SK-N-SH (cell line): ENCODE measurements around the gene RARG. TPM values are rescaled to one million over a fixed set of nuclear protein-coding genes. Genes with fewer than 3 reads are reported as not detected.

Experiments used
- CTCF ChIA-PET: fragments of 300-600, 350-600 bp; formaldehyde crosslinking; extraction: SDS; loops from one replicate; lab custom pipeline; 2021; lab: Yijun Ruan, JAX
- POLR2A ChIA-PET: fragments of 350-600 bp; sonication (Branson Sonifier 250); formaldehyde crosslinking; extraction: SDS; loops from one replicate; lab custom pipeline; 2020; ENCODE audit warnings: antibody characterized with exemption, inconsistent platforms; lab: Yijun Ruan, JAX
- DNase-seq: peaks from one replicate; pipeline ENCODE4 v3.0.0; 2012
- H2AFZ ChIP-seq: fragments of 200-600 bp; sonication (generic); 2 replicates; pipeline ENCODE4 v1.8.1; 2016; ENCODE audit warnings: antibody characterized with exemption, mild to moderate bottlenecking, low read depth
- H3F3A ChIP-seq: fragments of 200-600 bp; sonication (generic); replicated peaks from 2 replicates; pipeline ENCODE3; 2016; ENCODE audit warnings: antibody characterized with exemption, mild to moderate bottlenecking; ENCODE audit not compliant: insufficient read depth
- H3K27ac ChIP-seq, 2 experiments: fragments of 200-500 bp in 1 of 2; fragments of 200-600 bp in 1 of 2; sonication (Bioruptor generic) in 1 of 2; sonication (generic), shearing (Covaris generic) in 1 of 2; 2 replicates each; pipeline versions ENCODE4 v1.5.1 to v1.6.1; 2014 to 2016; ENCODE audit warnings: low read depth in 2 of 2, inconsistent platforms in 1 of 2, low read length in 1 of 2, mild to moderate bottlenecking in 1 of 2, mixed read lengths in 1 of 2
- H3K27me3 ChIP-seq: fragments of 200-600 bp; sonication (generic), shearing (Covaris generic); 2 replicates; pipeline ENCODE4 v1.6.1; 2016; ENCODE audit warnings: mixed run types; ENCODE audit not compliant: insufficient read depth
- H3K36me3 ChIP-seq, 2 experiments: fragments of 200-500 bp in 1 of 2; fragments of 200-600 bp in 1 of 2; sonication (Bioruptor generic) in 1 of 2; sonication (generic) in 1 of 2; replicated peaks in 1 of 2; 2 replicates each; pipeline versions ENCODE3 to v1.5.1; 2014 to 2016; ENCODE audit warnings: low read length in 1 of 2, mild to moderate bottlenecking in 1 of 2; ENCODE audit not compliant: insufficient read depth in 2 of 2, control insufficient read depth in 1 of 2
- H3K4me1 ChIP-seq, 2 experiments: fragments of 200-500 bp in 1 of 2; fragments of 200-600 bp in 1 of 2; sonication (Bioruptor generic) in 1 of 2; sonication (generic), shearing (Covaris generic) in 1 of 2; 2 replicates each; pipeline versions ENCODE4 v1.5.1 to v1.6.1; 2014 to 2016; ENCODE audit warnings: low read depth in 1 of 2, low read length in 1 of 2, mixed run types in 1 of 2; ENCODE audit not compliant: insufficient read depth in 2 of 2, control insufficient read depth in 1 of 2
- H3K4me2 ChIP-seq: fragments of 200-600 bp; sonication (generic), shearing (Covaris generic); 2 replicates; pipeline ENCODE4 v1.6.1; 2017; ENCODE audit warnings: mixed run types
- H3K4me3 ChIP-seq, 2 experiments: fragments of 200-500 bp in 1 of 2; fragments of 200-600 bp in 1 of 2; sonication (Bioruptor generic) in 1 of 2; sonication (generic), shearing (Covaris generic) in 1 of 2; 2 replicates each; pipeline versions ENCODE4 v1.5.1 to v1.8.1; 2014 to 2016; ENCODE audit warnings: low read depth in 2 of 2, inconsistent platforms in 1 of 2, low read length in 1 of 2, mild to moderate bottlenecking in 1 of 2, mixed read lengths in 1 of 2, moderate library complexity in 1 of 2
- H3K79me2 ChIP-seq: fragments of 200-600 bp; sonication (generic); 2 replicates; pipeline ENCODE4 v1.8.1; 2017; ENCODE audit warnings: mild to moderate bottlenecking; ENCODE audit not compliant: insufficient read depth
- H3K9ac ChIP-seq: fragments of 200-600 bp; sonication (generic); 2 replicates; pipeline ENCODE4 v1.6.1; 2017; ENCODE audit warnings: mixed run types
- H3K9me2 ChIP-seq: fragments of 200-600 bp; sonication (generic); 2 replicates; pipeline ENCODE4 v1.6.1; 2017; ENCODE audit warnings: mixed run types
- H3K9me3 ChIP-seq: fragments of 200-600 bp; sonication (generic); 2 replicates; pipeline ENCODE4 v1.6.1; 2017; ENCODE audit warnings: mixed run types, mild to moderate bottlenecking, moderate library complexity
- H4K20me1 ChIP-seq: fragments of 200-600 bp; sonication (generic); 2 replicates; pipeline ENCODE4 v1.6.1; 2017; ENCODE audit warnings: mild to moderate bottlenecking, mixed run types; ENCODE audit not compliant: insufficient read depth
- CHD2 ChIP-seq: fragments of 150-350 bp; IDR thresholded peaks from 2 replicates; pipeline ENCODE4 v1.6.1; 2018; ENCODE audit warnings: low read length; ENCODE audit not compliant: partially characterized antibody
- EZH2phosphoT487 ChIP-seq: fragments of 200-600 bp; sonication (generic); IDR thresholded peaks from 2 replicates; pipeline ENCODE4 v1.6.1; 2017; ENCODE audit warnings: low read depth, mixed run types, mild to moderate bottlenecking, antibody characterized with exemption, moderate library complexity, borderline replicate concordance
- MEF2A ChIP-seq: IDR thresholded peaks from 2 replicates; pipeline ENCODE4 v1.4.0; 2012; ENCODE audit warnings: low read depth, borderline replicate concordance
- MXI1 ChIP-seq: IDR thresholded peaks from 2 replicates; pipeline ENCODE4 v1.6.1; 2012; ENCODE audit warnings: mild to moderate bottlenecking, low read depth, low read length, improper control_type of control experiment
- NRF1 ChIP-seq: IDR thresholded peaks from 2 replicates; pipeline ENCODE4 v1.6.1; 2012; ENCODE audit warnings: low read depth, mild to moderate bottlenecking, low read length
- RAD21 ChIP-seq: IDR thresholded peaks from 2 replicates; pipeline ENCODE4 v1.6.1; 2012; ENCODE audit warnings: mild to moderate bottlenecking, low read length
- RCOR1 ChIP-seq: fragments of 150-350 bp; IDR thresholded peaks from 2 replicates; pipeline ENCODE4 v1.6.1; 2017; ENCODE audit warnings: antibody characterized with exemption, low read length
- RFX5 ChIP-seq: IDR thresholded peaks from 2 replicates; pipeline ENCODE4 v1.6.1; 2012; ENCODE audit warnings: mild to moderate bottlenecking, improper control_type of control experiment, low read length
- RXRA ChIP-seq: IDR thresholded peaks from 2 replicates; pipeline ENCODE4 v1.4.0; 2012; ENCODE audit warnings: low read depth, mild to moderate bottlenecking, borderline replicate concordance
- SIN3A ChIP-seq: IDR thresholded peaks from 2 replicates; pipeline ENCODE4 v1.6.1; 2012; ENCODE audit warnings: low read depth, mild to moderate bottlenecking, low read length, moderate library complexity, borderline replicate concordance
- SMC3 ChIP-seq: IDR thresholded peaks from 2 replicates; pipeline ENCODE4 v1.6.1; 2012; ENCODE audit warnings: low read depth, low read length, improper control_type of control experiment
- YY1 ChIP-seq: IDR thresholded peaks from 2 replicates; pipeline ENCODE4 v1.4.0; 2012; ENCODE audit warnings: low read depth, mild to moderate bottlenecking
- WGBS: methylation state at CpG from one replicate; pipeline ENCODE4 v1.1.6; 2017; ENCODE audit warnings: low lambda C conversion rate; 5-methylcytosine and 5-hydroxymethylcytosine counted together
- polyA plus RNA-seq, 3 experiments: library from polyadenylated mRNA; depleted of rRNA; stranded (reverse); fragments of >200 nt; gene quantifications; 2 replicates each; pipeline ENCODE4 v1.2.3, GENCODE V29; 2012
- TF ChIP-seq, protein P1 (sequence below): IDR thresholded peaks from 2 replicates; pipeline ENCODE4 v1.6.1; 2012; ENCODE audit warnings: mild to moderate bottlenecking, low read depth, low read length, moderate library complexity
- TF ChIP-seq, protein P2 (sequence below): fragments of 200-600 bp; sonication (generic); IDR thresholded peaks from 2 replicates; pipeline ENCODE4 v1.6.1; 2017; ENCODE audit warnings: antibody characterized with exemption, mild to moderate bottlenecking, moderate library complexity
- TF ChIP-seq, protein P3 (sequence below): IDR thresholded peaks from 2 replicates; pipeline ENCODE4 v1.4.0; 2012; ENCODE audit warnings: low read depth
- TF ChIP-seq, protein P4 (sequence below): IDR thresholded peaks from 2 replicates; pipeline ENCODE4 v1.4.0; 2012; ENCODE audit warnings: low read depth, borderline replicate concordance

The RARG gene
- polyA plus RNA-seq, 1 of the 3 experiments (the other 2 are of a cell fraction), result 36.6 TPM

DNA sequence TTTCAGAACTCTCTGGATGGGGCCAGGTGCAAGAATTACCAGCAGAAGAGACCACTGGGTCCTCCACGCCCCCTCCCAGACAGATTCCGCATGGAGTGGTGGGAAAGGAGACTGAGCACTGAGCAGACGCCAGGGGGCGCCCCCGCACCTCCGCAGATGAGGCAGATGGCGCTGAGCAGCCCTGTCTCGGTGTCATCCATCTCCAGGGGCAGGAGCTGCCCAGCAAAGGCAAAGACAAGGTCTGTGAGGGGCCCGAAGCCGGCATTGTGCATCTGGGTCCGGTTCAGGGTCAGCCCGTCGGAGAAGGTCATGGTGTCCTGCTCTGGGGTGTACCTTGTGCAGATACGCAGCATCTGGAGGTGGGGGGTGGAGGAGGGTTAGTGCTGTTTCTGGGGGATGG is 18.7 kb downstream of the RARG start:
- peak; percentile 54; the same call in 1 of the 2 replicates for TF ChIP-seq MXI1
- no peak for TF ChIP-seq YY1
- peak; percentile 63; the same call in 1 of the 2 replicates for TF ChIP-seq RFX5
- 0 out of 2 replicates have a peak, but pooled peaks have one; percentile 10 for TF ChIP-seq NRF1
- TF ChIP-seq, protein P1, sequence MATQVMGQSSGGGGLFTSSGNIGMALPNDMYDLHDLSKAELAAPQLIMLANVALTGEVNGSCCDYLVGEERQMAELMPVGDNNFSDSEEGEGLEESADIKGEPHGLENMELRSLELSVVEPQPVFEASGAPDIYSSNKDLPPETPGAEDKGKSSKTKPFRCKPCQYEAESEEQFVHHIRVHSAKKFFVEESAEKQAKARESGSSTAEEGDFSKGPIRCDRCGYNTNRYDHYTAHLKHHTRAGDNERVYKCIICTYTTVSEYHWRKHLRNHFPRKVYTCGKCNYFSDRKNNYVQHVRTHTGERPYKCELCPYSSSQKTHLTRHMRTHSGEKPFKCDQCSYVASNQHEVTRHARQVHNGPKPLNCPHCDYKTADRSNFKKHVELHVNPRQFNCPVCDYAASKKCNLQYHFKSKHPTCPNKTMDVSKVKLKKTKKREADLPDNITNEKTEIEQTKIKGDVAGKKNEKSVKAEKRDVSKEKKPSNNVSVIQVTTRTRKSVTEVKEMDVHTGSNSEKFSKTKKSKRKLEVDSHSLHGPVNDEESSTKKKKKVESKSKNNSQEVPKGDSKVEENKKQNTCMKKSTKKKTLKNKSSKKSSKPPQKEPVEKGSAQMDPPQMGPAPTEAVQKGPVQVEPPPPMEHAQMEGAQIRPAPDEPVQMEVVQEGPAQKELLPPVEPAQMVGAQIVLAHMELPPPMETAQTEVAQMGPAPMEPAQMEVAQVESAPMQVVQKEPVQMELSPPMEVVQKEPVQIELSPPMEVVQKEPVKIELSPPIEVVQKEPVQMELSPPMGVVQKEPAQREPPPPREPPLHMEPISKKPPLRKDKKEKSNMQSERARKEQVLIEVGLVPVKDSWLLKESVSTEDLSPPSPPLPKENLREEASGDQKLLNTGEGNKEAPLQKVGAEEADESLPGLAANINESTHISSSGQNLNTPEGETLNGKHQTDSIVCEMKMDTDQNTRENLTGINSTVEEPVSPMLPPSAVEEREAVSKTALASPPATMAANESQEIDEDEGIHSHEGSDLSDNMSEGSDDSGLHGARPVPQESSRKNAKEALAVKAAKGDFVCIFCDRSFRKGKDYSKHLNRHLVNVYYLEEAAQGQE, result no peak
- TF ChIP-seq CHD2, result peak; percentile 17
- TF ChIP-seq, protein P2, sequence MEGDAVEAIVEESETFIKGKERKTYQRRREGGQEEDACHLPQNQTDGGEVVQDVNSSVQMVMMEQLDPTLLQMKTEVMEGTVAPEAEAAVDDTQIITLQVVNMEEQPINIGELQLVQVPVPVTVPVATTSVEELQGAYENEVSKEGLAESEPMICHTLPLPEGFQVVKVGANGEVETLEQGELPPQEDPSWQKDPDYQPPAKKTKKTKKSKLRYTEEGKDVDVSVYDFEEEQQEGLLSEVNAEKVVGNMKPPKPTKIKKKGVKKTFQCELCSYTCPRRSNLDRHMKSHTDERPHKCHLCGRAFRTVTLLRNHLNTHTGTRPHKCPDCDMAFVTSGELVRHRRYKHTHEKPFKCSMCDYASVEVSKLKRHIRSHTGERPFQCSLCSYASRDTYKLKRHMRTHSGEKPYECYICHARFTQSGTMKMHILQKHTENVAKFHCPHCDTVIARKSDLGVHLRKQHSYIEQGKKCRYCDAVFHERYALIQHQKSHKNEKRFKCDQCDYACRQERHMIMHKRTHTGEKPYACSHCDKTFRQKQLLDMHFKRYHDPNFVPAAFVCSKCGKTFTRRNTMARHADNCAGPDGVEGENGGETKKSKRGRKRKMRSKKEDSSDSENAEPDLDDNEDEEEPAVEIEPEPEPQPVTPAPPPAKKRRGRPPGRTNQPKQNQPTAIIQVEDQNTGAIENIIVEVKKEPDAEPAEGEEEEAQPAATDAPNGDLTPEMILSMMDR, result peak; percentile 93
- no peak for TF ChIP-seq SIN3A
- TF ChIP-seq RAD21, result peak; percentile 96
- TF ChIP-seq SMC3, result peak; percentile 99
- POLR2A ChIA-PET, result interaction anchor here (0.9 to 1.1 kb wide), 2 partner anchors 38 to 82 kb away, joined by 3 to 4 read pairs; partner anchors contain the start of gene PFDN5
- peaks cover 13% of the 10 kb centered on the region for H3F3A ChIP-seq
- H3K9me3 ChIP-seq, result no peaks in the 10 kb centered on the region
- no peak overlapping the region for H3K9ac ChIP-seq
- peaks cover 24 to 38% of the 10 kb centered on the region in 2 experiments for H3K36me3 ChIP-seq
- CTCF ChIA-PET, result interaction anchor here (0.6 to 14.8 kb wide), 42 partner anchors 10 to 298 kb away, joined by 3 to 363 read pairs (median 5); partner anchors contain the start of genes AAAS, ESPL1, MYG1 and PFDN5
- H3K27me3 ChIP-seq, result no peaks in the 10 kb centered on the region
- no peaks in the 10 kb centered on the region for H3K9me2 ChIP-seq
- peaks cover 5% of the 10 kb centered on the region; the same call in 1 of the 2 replicates for H4K20me1 ChIP-seq
- peaks cover 6 to 19% of the 10 kb centered on the region in 2 experiments; a peak in 3 of 4 replicates for H3K4me1 ChIP-seq
- peaks cover 25% of the 10 kb centered on the region for H3K79me2 ChIP-seq
- WGBS, result 10% methylated on average over 9 of the region's 14 CpGs
- H3K4me3 ChIP-seq, result no peak overlapping the region
- H3K4me2 ChIP-seq, result no peak overlapping the region
- no peak overlapping the region for H2AFZ ChIP-seq
- no peak overlapping the region; a peak in 1 of 4 replicates for H3K27ac ChIP-seq
- DNase-seq, result peak; percentile 93

DNA sequence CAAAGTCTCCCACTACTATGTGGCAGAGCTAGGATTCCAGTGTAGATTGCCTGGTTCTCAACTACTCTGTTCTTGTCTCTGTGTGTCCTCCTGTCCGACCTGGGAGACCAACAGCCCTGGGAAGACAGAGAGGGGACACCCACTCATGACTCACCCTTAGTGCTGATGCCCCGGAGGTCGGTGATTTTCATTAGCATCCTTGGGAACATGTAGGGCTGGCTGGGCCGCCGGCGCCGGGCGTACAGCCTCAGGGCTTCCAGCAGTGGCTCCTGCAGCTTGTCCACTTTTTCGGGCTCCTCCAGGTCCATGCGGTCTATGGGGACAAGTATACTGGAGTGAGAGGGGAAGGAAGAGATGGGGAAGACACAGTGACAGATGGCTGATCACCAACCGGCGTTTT is 19.1 kb downstream of the RARG start:
- no peak for DNase-seq
- 27% methylated on average over 10 of the region's 12 CpGs for WGBS
- H2AFZ ChIP-seq, result no peak overlapping the region
- H3K4me2 ChIP-seq, result no peak overlapping the region
- peaks cover 4% of the 10 kb centered on the region; the same call in 1 of the 2 replicates for H4K20me1 ChIP-seq
- H3F3A ChIP-seq, result peaks cover 13% of the 10 kb centered on the region
- no peaks in the 10 kb centered on the region for H3K9me3 ChIP-seq
- POLR2A ChIA-PET, result no interaction called here
- H3K9me2 ChIP-seq, result no peaks in the 10 kb centered on the region
- H3K4me1 ChIP-seq, result peaks cover 5 to 17% of the 10 kb centered on the region in 2 experiments; a peak in 3 of 4 replicates
- H3K79me2 ChIP-seq, result peaks cover 21% of the 10 kb centered on the region
- H3K27me3 ChIP-seq, result no peaks in the 10 kb centered on the region
- CTCF ChIA-PET, result interaction anchor here (0.7 to 14.8 kb wide), 28 partner anchors 10 to 286 kb away, joined by 3 to 363 read pairs (median 10); partner anchors contain the start of genes CSAD, ESPL1, MAP3K12 and MYG1
- H3K36me3 ChIP-seq, result peaks cover 24 to 38% of the 10 kb centered on the region in 2 experiments
- no peak overlapping the region for H3K9ac ChIP-seq
- H3K27ac ChIP-seq, result no peak overlapping the region
- H3K4me3 ChIP-seq, result no peak overlapping the region
- TF ChIP-seq, protein P3, sequence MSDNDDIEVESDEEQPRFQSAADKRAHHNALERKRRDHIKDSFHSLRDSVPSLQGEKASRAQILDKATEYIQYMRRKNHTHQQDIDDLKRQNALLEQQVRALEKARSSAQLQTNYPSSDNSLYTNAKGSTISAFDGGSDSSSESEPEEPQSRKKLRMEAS, result no peak
- TF ChIP-seq, protein P4, sequence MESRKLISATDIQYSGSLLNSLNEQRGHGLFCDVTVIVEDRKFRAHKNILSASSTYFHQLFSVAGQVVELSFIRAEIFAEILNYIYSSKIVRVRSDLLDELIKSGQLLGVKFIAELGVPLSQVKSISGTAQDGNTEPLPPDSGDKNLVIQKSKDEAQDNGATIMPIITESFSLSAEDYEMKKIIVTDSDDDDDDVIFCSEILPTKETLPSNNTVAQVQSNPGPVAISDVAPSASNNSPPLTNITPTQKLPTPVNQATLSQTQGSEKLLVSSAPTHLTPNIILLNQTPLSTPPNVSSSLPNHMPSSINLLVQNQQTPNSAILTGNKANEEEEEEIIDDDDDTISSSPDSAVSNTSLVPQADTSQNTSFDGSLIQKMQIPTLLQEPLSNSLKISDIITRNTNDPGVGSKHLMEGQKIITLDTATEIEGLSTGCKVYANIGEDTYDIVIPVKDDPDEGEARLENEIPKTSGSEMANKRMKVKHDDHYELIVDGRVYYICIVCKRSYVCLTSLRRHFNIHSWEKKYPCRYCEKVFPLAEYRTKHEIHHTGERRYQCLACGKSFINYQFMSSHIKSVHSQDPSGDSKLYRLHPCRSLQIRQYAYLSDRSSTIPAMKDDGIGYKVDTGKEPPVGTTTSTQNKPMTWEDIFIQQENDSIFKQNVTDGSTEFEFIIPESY, result no peak
- no peak for TF ChIP-seq MEF2A
- no peak for TF ChIP-seq RCOR1
- no peak for TF ChIP-seq EZH2phosphoT487
- TF ChIP-seq, protein P2, result no peak
- TF ChIP-seq SIN3A, result no peak
- TF ChIP-seq CHD2, result no peak
- no peak for TF ChIP-seq RXRA
